ENCODE data around the gene GMNN. TPM values are rescaled to one million over a fixed set of nuclear protein-coding genes. Genes with fewer than 3 reads are reported as not detected.
A peak's percentile ranks its signal among the peaks of the same experiment; 100 is the strongest.

Gene GMNN
- total RNA-seq, 6 experiments from 2014 or later: 17.2 to 33.3 (median 27.4) TPM

DNA sequence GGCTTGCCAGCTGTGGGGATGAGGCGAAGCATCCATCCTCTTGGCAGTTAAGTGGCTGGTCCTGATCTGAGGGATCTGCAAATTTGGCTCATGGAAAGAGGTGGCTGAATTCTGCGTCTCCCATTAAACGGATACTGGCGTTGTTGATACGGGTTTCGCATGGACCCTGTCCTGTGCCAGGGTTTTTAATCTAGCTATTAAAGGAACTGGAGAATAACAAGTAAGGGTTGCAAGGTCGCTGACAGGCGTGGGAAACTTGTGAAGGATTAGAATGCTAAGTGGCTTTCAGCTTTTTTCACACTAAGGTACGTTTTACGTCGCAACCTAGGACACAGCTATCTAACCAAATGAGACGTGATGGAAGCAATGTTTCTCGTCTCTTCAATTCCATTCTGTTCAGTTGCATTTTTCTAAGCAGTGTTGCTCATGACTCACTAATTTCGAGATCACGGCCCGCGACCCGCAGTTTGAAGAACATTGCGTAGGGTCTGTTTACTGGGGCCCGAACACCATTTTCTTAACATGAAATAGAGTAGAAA lies 852 bp downstream of the GMNN start:
- H3K36me3 Mint-ChIP-seq (ENCODE audit: low read depth): peaks cover 15% of the 10 kb centered on the region; the same call in 1 of the 2 replicates
- H3K4me3 Mint-ChIP-seq: peak overlapping the region; percentile 99
- TF ChIP-seq, protein P1, sequence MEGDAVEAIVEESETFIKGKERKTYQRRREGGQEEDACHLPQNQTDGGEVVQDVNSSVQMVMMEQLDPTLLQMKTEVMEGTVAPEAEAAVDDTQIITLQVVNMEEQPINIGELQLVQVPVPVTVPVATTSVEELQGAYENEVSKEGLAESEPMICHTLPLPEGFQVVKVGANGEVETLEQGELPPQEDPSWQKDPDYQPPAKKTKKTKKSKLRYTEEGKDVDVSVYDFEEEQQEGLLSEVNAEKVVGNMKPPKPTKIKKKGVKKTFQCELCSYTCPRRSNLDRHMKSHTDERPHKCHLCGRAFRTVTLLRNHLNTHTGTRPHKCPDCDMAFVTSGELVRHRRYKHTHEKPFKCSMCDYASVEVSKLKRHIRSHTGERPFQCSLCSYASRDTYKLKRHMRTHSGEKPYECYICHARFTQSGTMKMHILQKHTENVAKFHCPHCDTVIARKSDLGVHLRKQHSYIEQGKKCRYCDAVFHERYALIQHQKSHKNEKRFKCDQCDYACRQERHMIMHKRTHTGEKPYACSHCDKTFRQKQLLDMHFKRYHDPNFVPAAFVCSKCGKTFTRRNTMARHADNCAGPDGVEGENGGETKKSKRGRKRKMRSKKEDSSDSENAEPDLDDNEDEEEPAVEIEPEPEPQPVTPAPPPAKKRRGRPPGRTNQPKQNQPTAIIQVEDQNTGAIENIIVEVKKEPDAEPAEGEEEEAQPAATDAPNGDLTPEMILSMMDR (IDR thresholded peaks at IDR 0.05): no peak
- no peaks in the 10 kb centered on the region; the same call in 1 of the 2 replicates for H3K27me3 Mint-ChIP-seq (ENCODE audit: insufficient read depth)
- peaks cover 40% of the 10 kb centered on the region for H3K4me1 Mint-ChIP-seq (ENCODE audit: low read depth)
- DNase-seq: peak; percentile 56
- no peaks in the 10 kb centered on the region for H3K9me3 Mint-ChIP-seq
- peak overlapping the region; percentile 94 for H3K27ac Mint-ChIP-seq

- no peaks in the 10 kb centered on the region for H3K9me3 Mint-ChIP-seq
- H3K27ac Mint-ChIP-seq: no peak overlapping the region; the same call in 1 of the 2 replicates
- no peak for DNase-seq
- H3K4me3 Mint-ChIP-seq: peak overlapping the region; percentile 99
- no peaks in the 10 kb centered on the region; the same call in 1 of the 2 replicates for H3K27me3 Mint-ChIP-seq (ENCODE audit: insufficient read depth)
- H3K36me3 Mint-ChIP-seq (ENCODE audit: low read depth): peaks cover 22% of the 10 kb centered on the region; the same call in 1 of the 2 replicates
- TF ChIP-seq, protein P1 (IDR thresholded peaks at IDR 0.05): no peak
- H3K4me1 Mint-ChIP-seq (ENCODE audit: low read depth): peaks cover 47% of the 10 kb centered on the region
Observed at GRCh38 chr6:24777227-24777626, 2.5 kb downstream of the GMNN start.

DNA sequence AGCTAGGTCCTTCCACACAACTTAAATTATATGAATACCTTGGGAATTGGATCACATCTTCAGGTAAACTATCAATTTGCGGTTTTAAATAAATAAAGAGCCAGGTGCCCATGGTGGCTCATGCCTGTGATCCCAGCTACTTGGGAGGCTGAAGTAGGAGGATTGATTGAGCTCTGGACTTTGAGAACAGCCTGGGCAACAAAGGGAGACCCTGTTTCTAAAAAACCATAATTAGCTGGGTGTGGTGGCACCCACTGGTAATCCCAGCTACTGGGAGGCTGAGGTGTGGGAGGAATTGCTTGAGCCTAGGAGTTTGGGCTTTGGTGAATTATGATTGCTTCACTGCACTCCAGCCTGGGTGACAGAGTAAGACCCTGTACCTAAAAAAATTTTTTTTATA lies 3.4 kb downstream of the GMNN start:
- H3K27ac Mint-ChIP-seq: peak overlapping the region; percentile 13; the same call in 1 of the 2 replicates
- H3K9me3 Mint-ChIP-seq: no peaks in the 10 kb centered on the region
- H3K36me3 Mint-ChIP-seq (ENCODE audit: low read depth): peaks cover 24% of the 10 kb centered on the region; the same call in 1 of the 2 replicates
- H3K27me3 Mint-ChIP-seq (ENCODE audit: insufficient read depth): no peaks in the 10 kb centered on the region; the same call in 1 of the 2 replicates
- TF ChIP-seq, protein P1 (IDR thresholded peaks at IDR 0.05): no peak
- no peak for DNase-seq
- H3K4me1 Mint-ChIP-seq (ENCODE audit: low read depth): peaks cover 48% of the 10 kb centered on the region
- H3K4me3 Mint-ChIP-seq: peak overlapping the region; percentile 99; the same call in 1 of the 2 replicates

- TF ChIP-seq, protein P1 (IDR thresholded peaks at IDR 0.05): no peak
- peaks cover 48% of the 10 kb centered on the region for H3K4me1 Mint-ChIP-seq (ENCODE audit: low read depth)
- H3K36me3 Mint-ChIP-seq (ENCODE audit: low read depth): peaks cover 24% of the 10 kb centered on the region; the same call in 1 of the 2 replicates
- H3K27me3 Mint-ChIP-seq (ENCODE audit: insufficient read depth): no peaks in the 10 kb centered on the region; the same call in 1 of the 2 replicates
- no peak overlapping the region for H3K27ac Mint-ChIP-seq
- H3K4me3 Mint-ChIP-seq: no peak overlapping the region
- H3K9me3 Mint-ChIP-seq: no peaks in the 10 kb centered on the region
- no peak for DNase-seq
Observed at GRCh38 chr6:24778878-24779277, 4.1 kb downstream of the GMNN start.

- H3K4me1 Mint-ChIP-seq (ENCODE audit: low read depth): peaks cover 48% of the 10 kb centered on the region
- peak overlapping the region; percentile 69 for H3K27ac Mint-ChIP-seq
Observed at GRCh38 chr6:24779416-24780016, 4.8 kb downstream of the GMNN start.

More at GRCh38 chr6:24779416-24780016, 4.8 kb downstream of the GMNN start:
- no peaks in the 10 kb centered on the region for H3K9me3 Mint-ChIP-seq
- TF ChIP-seq, protein P1 (IDR thresholded peaks at IDR 0.05): no peak
- DNase-seq: no peak
- 0 out of 2 replicates have a peak overlapping the region, but pooled peaks have one; percentile 27 for H3K4me3 Mint-ChIP-seq
- H3K27me3 Mint-ChIP-seq (ENCODE audit: insufficient read depth): no peaks in the 10 kb centered on the region; the same call in 1 of the 2 replicates
- peaks cover 27% of the 10 kb centered on the region; the same call in 1 of the 2 replicates for H3K36me3 Mint-ChIP-seq (ENCODE audit: low read depth)

Measured in HFFc6 (cell line).